Right lobe of liver (tissue), 6 donors: Measurements from ENCODE around the gene ATP5MC2. TPM values are rescaled to one million over a fixed set of nuclear protein-coding genes. Genes with fewer than 3 reads are reported as not detected.
A peak's percentile ranks its signal among the peaks of the same experiment; 100 is the strongest.

Experiments used
- ATAC-seq, 4 donors: fragments of 200-7000 bp; cut with Tn5 transposase; one replicate each; pipeline ENCODE4 v1.9.1; 2020; ENCODE audit warnings: mild to moderate bottlenecking in 4 of 4, moderate library complexity in 4 of 4
- DNase-seq, 3 donors: peaks; one replicate each; pipeline ENCODE4 v3.0.0-alpha.2; 2020
- H3K27ac ChIP-seq, 3 donors: fragments of 200-600 bp; one replicate each; pipeline ENCODE4 v1.8.0; 2022
- H3K27me3 ChIP-seq, 2 donors: fragments of 200-600 bp; one replicate each; pipeline ENCODE4 v1.8.0; 2022
- H3K36me3 ChIP-seq, 4 donors: fragments of 200-600 bp; sonication (generic) in 1 of 4; one replicate each; pipeline versions ENCODE4 v1.5.1 to v1.8.0; 2017 to 2022; ENCODE audit warnings: control low read depth in 1 of 4
- H3K4me1 ChIP-seq, 4 donors: fragments of 200-600 bp; sonication (generic) in 1 of 4; one replicate each; pipeline versions ENCODE4 v1.5.1 to v1.8.0; 2017 to 2022; ENCODE audit warnings: control low read depth in 1 of 4
- H3K4me3 ChIP-seq, 3 donors: fragments of 200-600 bp; one replicate each; pipeline ENCODE4 v1.8.0; 2022
- H3K9me3 ChIP-seq, 4 donors: fragments of 200-600 bp; sonication (generic) in 1 of 4; one replicate each; pipeline versions ENCODE4 v1.5.1 to v1.8.0; 2017 to 2022; ENCODE audit warnings: control low read depth in 1 of 4
- CTCF ChIP-seq, 4 donors: fragments of 200-600 bp in 3 of 4; fragments of 450-650 bp in 1 of 4; IDR thresholded peaks; one replicate each; pipeline versions ENCODE4 v1.5.1 to v1.8.0; 2016 to 2022; ENCODE audit warnings: antibody characterized with exemption in 4 of 4, mild to moderate bottlenecking in 2 of 4
- POLR2A ChIP-seq: fragments of 450-650 bp; IDR thresholded peaks from one replicate; pipeline ENCODE4 v1.6.1; 2017; ENCODE audit warnings: antibody characterized with exemption, mild to moderate bottlenecking
- WGBS: methylation state at CpG from one replicate; pipeline ENCODE4 v1.1.6; 2018; ENCODE audit warnings: low coverage, low lambda C conversion rate; ENCODE audit not compliant: insufficient coverage; ENCODE audit errors: missing lambda C conversion rate; 5-methylcytosine and 5-hydroxymethylcytosine counted together
- intact Hi-C, 2 donors: fragments of 100-400 bp; cut with DNase I; formaldehyde crosslinking; loops; one replicate each; pipeline versions ENCODE4 v1.11.2 to v1.14.1; 2022
- total RNA-seq, 6 experiments: library from RNA; depleted of rRNA in 2 of 6; stranded (reverse); fragments of >200 nt in 2 of 6; fragmentation: NEBNext Ultra II Directional in 3 of 6; extraction: Animal tissue kit (Norgen Biotek cat#: 25700) in 3 of 6; gene quantifications; one replicate each; pipeline versions ENCODE4 v1.1.0 to v1.2.4, GENCODE V29; 2016 to 2023
- donor health status: DM: no; HTN: yes; CAD: no.
- donor health status: DM: no; HTN: no; CAD: no.
- donor health status: DM: no; HTN: no; CAD: no.
- donor health status: DM: no; HTN: yes; CAD: no.
- donor health status: DM: no; HTN: yes; CAD: no.

ATP5MC2 gene
- total RNA-seq, 6 experiments from 2014 or later = 122 to 160 (median 135) TPM

DNA sequence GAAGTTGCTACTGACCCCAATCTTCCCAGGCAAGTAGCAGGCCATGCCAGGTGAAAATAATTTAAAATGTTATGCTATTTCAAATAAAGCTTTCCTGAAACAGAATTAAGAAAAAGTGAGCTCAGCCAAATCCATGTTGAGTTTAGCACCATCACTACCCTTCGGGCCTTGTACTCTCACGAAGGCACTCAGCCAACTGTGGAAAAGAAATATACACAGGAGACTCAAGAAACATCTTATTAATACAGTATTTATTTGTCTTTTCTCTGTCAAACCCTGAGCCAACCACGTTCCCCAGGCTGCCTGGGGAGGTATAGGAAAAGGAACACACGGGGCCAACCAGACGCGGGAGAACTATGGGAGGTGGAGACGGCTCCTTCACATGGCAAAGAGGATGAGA, 10.9 kb downstream of the ATP5MC2 start:
- Histone ChIP-seq H3K4me3 (no peak overlapping the region), H3K9me3 (no peaks in the 10 kb centered on the region), H3K27ac (no peak overlapping the region), H3K4me1 (peaks cover 0 to 11% (median 5%) of the 10 kb centered on the region in 4 donors), H3K36me3 (peaks cover 0 to 61% (median 22%) of the 10 kb centered on the region in 4 donors), H3K27me3 (no peaks in the 10 kb centered on the region)
- TF ChIP-seq POLR2A (no peak), CTCF (IDR thresholded peaks at IDR 0.05) (no peak)
- WGBS = 87% methylated on average over 5 of the region's 7 CpGs
- intact Hi-C loops = no loop called here
- ATAC-seq = no peak
- DNase-seq = no peak

GRCh38 chr12:53664191-53664590, 11.7 kb downstream of the ATP5MC2 start:
- H3K4me1 ChIP-seq = peaks cover 0 to 16% (median 9%) of the 10 kb centered on the region in 4 donors
- no peak overlapping the region for H3K27ac ChIP-seq
- no peaks in the 10 kb centered on the region for H3K9me3 ChIP-seq
- no peak overlapping the region for H3K4me3 ChIP-seq
- WGBS = 86% methylated on average over 5 of the region's 5 CpGs
- ATAC-seq (no peak), DNase-seq (no peak)
- TF ChIP-seq POLR2A = no peak
- TF ChIP-seq CTCF (IDR thresholded peaks at IDR 0.05) = no peak
- H3K27me3 ChIP-seq = no peaks in the 10 kb centered on the region
- intact Hi-C loops = no loop called here
- peaks cover 0 to 56% (median 19%) of the 10 kb centered on the region in 4 donors for H3K36me3 ChIP-seq

DNA sequence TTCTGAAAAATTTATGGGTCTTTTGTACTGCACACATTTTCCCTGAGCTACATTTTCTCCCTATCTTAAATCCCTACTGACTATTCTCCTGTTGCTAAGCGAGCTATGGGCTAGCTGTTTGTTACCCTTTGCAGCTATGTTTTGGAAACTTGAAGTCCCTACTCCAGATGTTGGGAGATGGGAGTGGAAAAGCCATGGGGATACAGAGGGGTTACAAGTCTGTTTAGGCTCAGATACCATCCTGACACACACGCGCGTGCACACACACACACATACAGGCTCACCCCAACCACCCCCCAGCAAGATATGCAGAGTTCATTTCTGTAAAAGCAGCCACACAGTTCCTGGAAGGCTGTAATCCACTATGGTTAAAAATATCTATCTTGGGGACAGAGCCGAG, 15.8 kb downstream of the ATP5MC2 start:
- no peaks in the 10 kb centered on the region for H3K9me3 ChIP-seq
- DNase-seq (no peak), ATAC-seq (peak in 1 of 4 donors; percentile 11)
- H3K4me3 ChIP-seq = peak overlapping the region in 2 of 3 donors; percentile 25 to 28
- no peaks in the 10 kb centered on the region for H3K27me3 ChIP-seq
- peaks cover 0 to 18% (median 4%) of the 10 kb centered on the region in 4 donors for H3K36me3 ChIP-seq
- WGBS = 65% methylated on average over 5 of the region's 5 CpGs
- H3K27ac ChIP-seq = peak overlapping the region; percentile 74 to 84 (median 81)
- peaks cover 2 to 34% (median 14%) of the 10 kb centered on the region in 4 donors for H3K4me1 ChIP-seq
- no peak for TF ChIP-seq POLR2A
- intact Hi-C loops = no loop called here

DNA sequence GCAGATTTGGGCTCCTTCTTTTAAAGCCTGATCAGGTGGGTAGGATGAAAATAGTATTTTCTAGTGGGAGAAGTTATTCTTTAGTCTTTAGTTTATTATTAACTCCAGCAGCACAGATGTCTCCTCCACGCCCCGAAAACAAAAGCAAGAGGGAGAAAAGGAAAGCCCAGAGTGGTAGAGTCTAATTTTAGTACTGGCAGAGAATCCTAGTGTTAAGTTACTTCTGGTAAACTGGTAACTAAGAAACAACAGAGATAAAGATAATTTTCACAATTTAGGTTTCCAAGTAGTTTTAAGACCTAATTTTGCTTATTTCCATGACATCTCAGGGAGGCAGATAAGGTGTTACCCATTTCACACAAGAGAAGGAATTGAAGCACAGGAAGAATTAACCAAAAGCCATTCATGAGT, 16.3 kb downstream of the ATP5MC2 start:
- peaks cover 0 to 13% (median 2%) of the 10 kb centered on the region in 4 donors for H3K36me3 ChIP-seq
- WGBS = 34% methylated on average over 2 of the region's 2 CpGs
- intact Hi-C loops = no loop called here
- TF ChIP-seq POLR2A (no peak), CTCF (IDR thresholded peaks at IDR 0.05) (no peak)
- peak overlapping the region; percentile 13 to 28 (median 25) for H3K4me3 ChIP-seq
- H3K27ac ChIP-seq = peak overlapping the region; percentile 74 to 84 (median 81)
- DNase-seq = no peak
- H3K27me3 ChIP-seq = no peaks in the 10 kb centered on the region
- H3K9me3 ChIP-seq = no peaks in the 10 kb centered on the region
- peak; percentile 41 to 71 (median 52) for ATAC-seq
- H3K4me1 ChIP-seq = peaks cover 2 to 34% (median 14%) of the 10 kb centered on the region in 4 donors

GRCh38 chr12:53659011-53659551, 16.8 kb downstream of the ATP5MC2 start:
- DNase-seq = peak; percentile 28 to 87 (median 60)
- WGBS = 14% methylated on average over 3 of the region's 3 CpGs
- peak overlapping the region; percentile 13 to 28 (median 25) for H3K4me3 ChIP-seq

More at GRCh38 chr12:53659011-53659551, 16.8 kb downstream of the ATP5MC2 start:
- no peaks in the 10 kb centered on the region for H3K9me3 ChIP-seq
- H3K27ac ChIP-seq = peak overlapping the region; percentile 74 to 84 (median 81)
- peaks cover 2 to 34% (median 14%) of the 10 kb centered on the region in 4 donors for H3K4me1 ChIP-seq
- peak; percentile 96 to 99 (median 98) for ATAC-seq
- no peaks in the 10 kb centered on the region for H3K27me3 ChIP-seq
- no peak for TF ChIP-seq POLR2A
- no peak for TF ChIP-seq CTCF (IDR thresholded peaks at IDR 0.05)
- H3K36me3 ChIP-seq = peaks cover 0 to 9% (median 0%) of the 10 kb centered on the region in 4 donors
- intact Hi-C loops = no loop called here
